Epidermal melanocyte (primary cell): ENCODE data around the gene NTF4.

ENCODE experiments used
- DNase-seq: peaks from one replicate; pipeline ENCODE4 v3.0.0; 2011; ENCODE audit warnings: low spot score; ENCODE audit not compliant: insufficient read length

Gene NTF4

GRCh38 chr19:49064768-49065611 is at the start of gene NTF4:
NTF4 (minus strand) TSS chr19:49064818; CDS start chr19:49061997, 2,821 bp downstream.
- peak; percentile 30 for DNase-seq

- DNase-seq: peak; percentile 87
Measured at GRCh38 chr19:49113762-49114629, 49.4 kb upstream of the NTF4 start, which contains the start of gene LIN7B. LIN7B (plus strand) TSS chr19:49114370; CDS start chr19:49114405, 35 bp downstream.

GRCh38 chr19:49111218-49111998 is 46.8 kb upstream of the NTF4 start:
- no peak for DNase-seq

GRCh38 chr19:49110567-49110966 is 45.9 kb upstream of the NTF4 start:
- no peak for DNase-seq

GRCh38 chr19:49109569-49110233 is 45.1 kb upstream of the NTF4 start:
- no peak for DNase-seq

- DNase-seq: no peak
Measured at GRCh38 chr19:49109051-49109450, 44.4 kb upstream of the NTF4 start.

- DNase-seq: no peak
Measured at GRCh38 chr19:49107625-49108459, 43.2 kb upstream of the NTF4 start.

GRCh38 chr19:49106648-49107135 is 42.1 kb upstream of the NTF4 start:
- DNase-seq: peak; percentile 34

- no peak for DNase-seq
Measured at GRCh38 chr19:49104229-49104864, 39.7 kb upstream of the NTF4 start.

- DNase-seq: no peak
Measured at GRCh38 chr19:49103331-49104085, 38.9 kb upstream of the NTF4 start.

- DNase-seq: no peak
Measured at GRCh38 chr19:49102303-49102702, 37.7 kb upstream of the NTF4 start.

GRCh38 chr19:49101160-49101559 is 36.5 kb upstream of the NTF4 start:
- DNase-seq: no peak

- no peak for DNase-seq
Measured at GRCh38 chr19:49098795-49099194, 34.2 kb upstream of the NTF4 start.

- peak; percentile 86 for DNase-seq
Measured at GRCh38 chr19:49097453-49098288, 33.1 kb upstream of the NTF4 start.

GRCh38 chr19:49094505-49095482 is 30.2 kb upstream of the NTF4 start:
- no peak for DNase-seq

GRCh38 chr19:49092686-49093085 is 28.1 kb upstream of the NTF4 start:
- no peak for DNase-seq
